Neural cell (in vitro differentiated cells): ENCODE measurements around the gene TGM1. TPM values are rescaled to one million over a fixed set of nuclear protein-coding genes. Genes with fewer than 3 reads are reported as not detected.

Experiments
- H2AFZ ChIP-seq: fragments of 200-600, 300-800 bp; sonication (generic), shearing (Covaris generic); 2 replicates; pipeline ENCODE4 v1.6.0; 2014; ENCODE audit warnings: low read depth, mild to moderate bottlenecking, antibody characterized with exemption, low read length, moderate library complexity
- H3F3A ChIP-seq: fragments of 200-600 bp; shearing (Covaris generic); 2 replicates; pipeline ENCODE4 v1.6.1; 2016; ENCODE audit warnings: mild to moderate bottlenecking, moderate library complexity, mixed read lengths, antibody characterized with exemption, low read length; ENCODE audit not compliant: insufficient read depth, poor library complexity, severe bottlenecking
- H3K27ac ChIP-seq: fragments of 200-600, 300-800 bp; sonication (generic), shearing (Covaris generic); 2 replicates; pipeline ENCODE4 v1.5.1; 2014; ENCODE audit warnings: mild to moderate bottlenecking, low read length, moderate library complexity
- H3K27me3 ChIP-seq: fragments of 300-800, 200-600 bp; sonication (generic), shearing (Covaris generic); 2 replicates; pipeline ENCODE4 v1.6.0; 2014; ENCODE audit warnings: mild to moderate bottlenecking, low read depth, low read length, moderate library complexity; ENCODE audit not compliant: insufficient read depth
- H3K36me3 ChIP-seq: fragments of 300-800, 200-600 bp; sonication (generic), shearing (Covaris generic); 2 replicates; pipeline ENCODE4 v1.5.1; 2014; ENCODE audit warnings: mild to moderate bottlenecking, antibody characterized with exemption, low read length, moderate library complexity; ENCODE audit not compliant: insufficient read depth
- H3K4me2 ChIP-seq: fragments of 300-800, 200-600 bp; sonication (generic), shearing (Covaris generic); 2 replicates; pipeline ENCODE4 v1.6.0; 2014; ENCODE audit warnings: mild to moderate bottlenecking, low read length
- H3K4me3 ChIP-seq: fragments of 300-800, 200-600 bp; sonication (generic), shearing (Covaris generic); 2 replicates; pipeline ENCODE4 v1.5.1; 2014; ENCODE audit warnings: mild to moderate bottlenecking, low read length, moderate library complexity
- H3K79me2 ChIP-seq: fragments of 200-600 bp; shearing (Covaris generic); replicated peaks from 2 replicates; pipeline ENCODE4 v1.6.0; 2014; ENCODE audit warnings: mild to moderate bottlenecking, low read length, moderate library complexity; ENCODE audit not compliant: insufficient read depth
- H3K9ac ChIP-seq: fragments of 300-800, 200-600 bp; sonication (generic), shearing (Covaris generic); 2 replicates; pipeline ENCODE4 v1.6.1; 2016; ENCODE audit warnings: mild to moderate bottlenecking, low read length, mixed read lengths
- H3K9me2 ChIP-seq: fragments of 200-600 bp; shearing (Covaris generic); 2 replicates; pipeline ENCODE4 v1.6.1; 2016; ENCODE audit warnings: mild to moderate bottlenecking, low read length, mixed read lengths; ENCODE audit not compliant: insufficient read depth
- H3K9me3 ChIP-seq: fragments of 200-600, 300-800 bp; sonication (generic), shearing (Covaris generic); 2 replicates; pipeline ENCODE4 v1.6.1; 2016; ENCODE audit warnings: mild to moderate bottlenecking, mixed run types, low read length, moderate library complexity, mixed read lengths
- H4K20me1 ChIP-seq: fragments of 200-600 bp; shearing (Covaris generic); 2 replicates; pipeline ENCODE4 v1.6.1; 2016; ENCODE audit warnings: mild to moderate bottlenecking, mixed run types; ENCODE audit not compliant: insufficient read depth
- CTCF ChIP-seq: fragments of 450-650 bp; IDR thresholded peaks from 2 replicates; pipeline ENCODE4 v1.5.1; 2014; ENCODE audit warnings: antibody characterized with exemption, mild to moderate bottlenecking, moderate library complexity; ENCODE audit not compliant: poor library complexity, severe bottlenecking
- EP300 ChIP-seq: fragments of 450-650 bp; conservative IDR thresholded peaks from 2 replicates; pipeline ENCODE4 v1.6.1; 2014; ENCODE audit warnings: antibody characterized with exemption, mild to moderate bottlenecking, moderate library complexity; ENCODE audit not compliant: poor library complexity, severe bottlenecking
- EZH2 ChIP-seq: fragments of 200-600, 300-800 bp; shearing (Covaris generic), sonication (generic); IDR thresholded peaks from 2 replicates; pipeline ENCODE4 v1.6.1; 2014; ENCODE audit warnings: antibody characterized with exemption, low read length, borderline replicate concordance, mild to moderate bottlenecking; ENCODE audit not compliant: insufficient read depth, poor library complexity, severe bottlenecking
- MXI1 ChIP-seq: fragments of 450-650 bp; conservative IDR thresholded peaks from 2 replicates; pipeline ENCODE4 v1.6.1; 2014; ENCODE audit warnings: antibody characterized with exemption, mild to moderate bottlenecking; ENCODE audit not compliant: poor library complexity, severe bottlenecking
- POLR2AphosphoS5 ChIP-seq: IDR thresholded peaks from 2 replicates; pipeline ENCODE4 v1.6.1; 2012
- RAD21 ChIP-seq: fragments of 450-650 bp; conservative IDR thresholded peaks from 2 replicates; pipeline ENCODE4 v1.6.1; 2014; ENCODE audit warnings: antibody characterized with exemption, mild to moderate bottlenecking, moderate library complexity
- REST ChIP-seq: IDR thresholded peaks from 2 replicates; pipeline ENCODE4 v1.6.1; 2012; ENCODE audit warnings: borderline replicate concordance
- SMC3 ChIP-seq: fragments of 450-650 bp; conservative IDR thresholded peaks from 2 replicates; pipeline ENCODE4 v1.6.1; 2014; ENCODE audit warnings: antibody characterized with exemption, mild to moderate bottlenecking, moderate library complexity; ENCODE audit not compliant: poor library complexity
- TAF1 ChIP-seq: IDR thresholded peaks from 2 replicates; pipeline ENCODE4 v1.6.1; 2012; ENCODE audit warnings: low read depth
- polyA plus RNA-seq: library from polyadenylated mRNA; depleted of rRNA; stranded (reverse); fragments of >200 nt; gene quantifications from 2 replicates; pipeline ENCODE4 v1.2.3, GENCODE V29; 2014

Gene TGM1
- polyA plus RNA-seq, 1 donor from 2014 or later = 3.6 TPM

- no peaks in the 10 kb centered on the region for H3K27me3 ChIP-seq
- no peak overlapping the region for H3K9ac ChIP-seq
- no peak overlapping the region for H2AFZ ChIP-seq
- no peak for TF ChIP-seq CTCF
- no peak for TF ChIP-seq REST
- TF ChIP-seq EP300 = no peak
- no peak for TF ChIP-seq MXI1
- no peak for TF ChIP-seq RAD21
- H4K20me1 ChIP-seq = peaks cover 5% of the 10 kb centered on the region
- H3F3A ChIP-seq = no peaks in the 10 kb centered on the region
- H3K27ac ChIP-seq = no peak overlapping the region
- H3K9me2 ChIP-seq = no peaks in the 10 kb centered on the region
- peaks cover 28% of the 10 kb centered on the region for H3K79me2 ChIP-seq
- peak overlapping the region; percentile 86 for H3K4me2 ChIP-seq
- no peaks in the 10 kb centered on the region for H3K9me3 ChIP-seq
- peaks cover under 1% of the 10 kb centered on the region for H3K36me3 ChIP-seq
- H3K4me3 ChIP-seq = peak overlapping the region; percentile 78
These were observed 28.6 kb downstream of the TGM1 start for GRCh38 chr14:24234095-24235005.

GRCh38 chr14:24233538-24233866 is 29.5 kb downstream of the TGM1 start:
- H3K79me2 ChIP-seq = peaks cover 28% of the 10 kb centered on the region

More at GRCh38 chr14:24233538-24233866, 29.5 kb downstream of the TGM1 start:
- no peaks in the 10 kb centered on the region for H3K9me2 ChIP-seq
- H2AFZ ChIP-seq = no peak overlapping the region
- H3K4me3 ChIP-seq = peak overlapping the region; percentile 78
- H3K27me3 ChIP-seq = no peaks in the 10 kb centered on the region
- H3F3A ChIP-seq = no peaks in the 10 kb centered on the region
- H3K9me3 ChIP-seq = no peaks in the 10 kb centered on the region
- H3K9ac ChIP-seq = peak overlapping the region; percentile 84
- no peaks in the 10 kb centered on the region for H3K36me3 ChIP-seq
- no peaks in the 10 kb centered on the region for H4K20me1 ChIP-seq
- H3K4me2 ChIP-seq = peak overlapping the region; percentile 86
- H3K27ac ChIP-seq = no peak overlapping the region
- no peak for TF ChIP-seq MXI1
- TF ChIP-seq RAD21 = no peak
- TF ChIP-seq REST = no peak
- no peak for TF ChIP-seq POLR2AphosphoS5
- no peak for TF ChIP-seq EZH2
- no peak for TF ChIP-seq CTCF
- no peak for TF ChIP-seq SMC3
- no peak for TF ChIP-seq TAF1
- no peak for TF ChIP-seq EP300
